Osteoblast (primary cell): Measurements from ENCODE around the gene ARMC9. TPM values are rescaled to one million over a fixed set of nuclear protein-coding genes. Genes with fewer than 3 reads are reported as not detected.

Experiments used
- DNase-seq: peaks from one replicate; pipeline ENCODE4 v3.0.0; 2011; ENCODE audit warnings: low spot score, mixed read lengths; ENCODE audit not compliant: insufficient read length; ENCODE audit errors: missing footprints
- H2AFZ ChIP-seq: 2 replicates; pipeline ENCODE4 v1.6.0; 2011; ENCODE audit warnings: mild to moderate bottlenecking, low read length
- H3K27ac ChIP-seq: 2 replicates; pipeline ENCODE4 v1.5.1; 2011; ENCODE audit warnings: mild to moderate bottlenecking, low read depth, low read length, moderate library complexity
- H3K27me3 ChIP-seq: 2 replicates; pipeline ENCODE4 v1.6.0; 2012; ENCODE audit warnings: mild to moderate bottlenecking, control low read depth, inconsistent platforms, low read length, moderate library complexity; ENCODE audit not compliant: insufficient read depth
- H3K36me3 ChIP-seq: 2 replicates; pipeline ENCODE4 v1.5.1; 2011; ENCODE audit warnings: mild to moderate bottlenecking, low read length, control low read depth, moderate library complexity; ENCODE audit not compliant: insufficient read depth
- H3K4me1 ChIP-seq: 2 replicates; pipeline ENCODE4 v1.5.1; 2011; ENCODE audit warnings: mild to moderate bottlenecking, low read length, control low read depth, moderate library complexity; ENCODE audit not compliant: insufficient read depth
- H3K4me2 ChIP-seq: 2 replicates; pipeline ENCODE4 v1.6.0; 2011; ENCODE audit warnings: mild to moderate bottlenecking, low read length; ENCODE audit not compliant: insufficient read depth
- H3K4me3 ChIP-seq: fragments of 200-600 bp; sonication (generic); 3 replicates; pipeline ENCODE4 v1.5.1; 2012; ENCODE audit warnings: mild to moderate bottlenecking, low read length, inconsistent platforms; ENCODE audit not compliant: insufficient read depth
- H3K79me2 ChIP-seq: 2 replicates; pipeline ENCODE4 v1.6.0; 2012; ENCODE audit warnings: mild to moderate bottlenecking, low read length, control low read depth, inconsistent platforms; ENCODE audit not compliant: insufficient read depth
- H3K9me3 ChIP-seq: 2 replicates; pipeline ENCODE4 v1.5.1; 2011; ENCODE audit warnings: low read depth, low read length, control low read depth
- H4K20me1 ChIP-seq: 2 replicates; pipeline ENCODE4 v1.6.0; 2012; ENCODE audit warnings: mild to moderate bottlenecking, low read length, control low read depth; ENCODE audit not compliant: insufficient read depth
- CTCF ChIP-seq: IDR thresholded peaks from 2 replicates; pipeline ENCODE4 v1.5.1; 2011; ENCODE audit warnings: mild to moderate bottlenecking, low read depth, low read length, moderate library complexity; ENCODE audit errors: extremely low read depth
- total RNA-seq: library from RNA; depleted of rRNA; stranded (reverse); fragments of >200 nt; gene quantifications from 2 replicates; pipeline ENCODE4 v1.2.3, GENCODE V29; 2012

Gene ARMC9
- total RNA-seq, 1 donor, result 221 TPM

DNA sequence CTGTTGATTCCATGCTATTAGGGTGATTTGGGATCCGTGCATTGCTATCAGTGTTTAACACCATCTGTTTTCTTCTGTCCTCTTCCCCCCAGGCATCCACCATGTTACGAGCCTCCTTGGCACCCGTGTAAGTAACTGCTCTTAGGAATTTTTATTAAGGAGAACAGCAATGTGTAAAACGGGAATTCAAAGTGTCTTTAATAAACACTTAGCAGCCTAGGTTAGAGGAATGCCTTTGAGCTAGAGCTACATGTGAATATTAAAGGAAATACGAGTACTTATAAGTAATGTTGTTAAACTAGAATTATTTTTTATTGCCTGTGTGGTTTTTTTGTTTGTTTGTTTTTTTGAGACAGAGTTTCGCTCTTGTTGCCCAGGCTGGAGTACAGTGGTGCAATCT lies 58.1 kb downstream of the ARMC9 start:
- H3K4me1 ChIP-seq, result peaks cover 3% of the 10 kb centered on the region
- H3K27ac ChIP-seq, result no peak overlapping the region
- peaks cover 47% of the 10 kb centered on the region for H3K36me3 ChIP-seq
- no peak overlapping the region for H2AFZ ChIP-seq
- no peak overlapping the region for H3K4me2 ChIP-seq
- no peak for TF ChIP-seq CTCF
- no peak for DNase-seq
- H3K4me3 ChIP-seq, result no peak overlapping the region
- no peaks in the 10 kb centered on the region for H3K9me3 ChIP-seq
- H4K20me1 ChIP-seq, result peaks cover 2% of the 10 kb centered on the region
- no peaks in the 10 kb centered on the region for H3K27me3 ChIP-seq
- H3K79me2 ChIP-seq, result no peaks in the 10 kb centered on the region

- no peak overlapping the region for H3K4me3 ChIP-seq
- TF ChIP-seq CTCF, result no peak
- no peak overlapping the region for H3K27ac ChIP-seq
- H4K20me1 ChIP-seq, result peaks cover 2% of the 10 kb centered on the region
- no peak overlapping the region for H3K4me2 ChIP-seq
- peaks cover 3% of the 10 kb centered on the region for H3K4me1 ChIP-seq
- H3K27me3 ChIP-seq, result no peaks in the 10 kb centered on the region
- H3K79me2 ChIP-seq, result no peaks in the 10 kb centered on the region
- H3K36me3 ChIP-seq, result peaks cover 55% of the 10 kb centered on the region
- H2AFZ ChIP-seq, result no peak overlapping the region
- no peak for DNase-seq
- H3K9me3 ChIP-seq, result no peaks in the 10 kb centered on the region
These were observed 59.3 kb downstream of the ARMC9 start for GRCh38 chr2:231257763-231258162.

GRCh38 chr2:231258701-231259100 lies 60.3 kb downstream of the ARMC9 start:
- no peak for DNase-seq
- TF ChIP-seq CTCF, result no peak
- Histone ChIP-seq H3K27ac (no peak overlapping the region), H3K27me3 (no peaks in the 10 kb centered on the region), H3K4me1 (no peaks in the 10 kb centered on the region), H3K79me2 (no peaks in the 10 kb centered on the region), H3K4me2 (no peak overlapping the region), H3K36me3 (peaks cover 60% of the 10 kb centered on the region), H3K4me3 (no peak overlapping the region), H3K9me3 (no peaks in the 10 kb centered on the region), H4K20me1 (peaks cover 2% of the 10 kb centered on the region), H2AFZ (no peak overlapping the region)

DNA sequence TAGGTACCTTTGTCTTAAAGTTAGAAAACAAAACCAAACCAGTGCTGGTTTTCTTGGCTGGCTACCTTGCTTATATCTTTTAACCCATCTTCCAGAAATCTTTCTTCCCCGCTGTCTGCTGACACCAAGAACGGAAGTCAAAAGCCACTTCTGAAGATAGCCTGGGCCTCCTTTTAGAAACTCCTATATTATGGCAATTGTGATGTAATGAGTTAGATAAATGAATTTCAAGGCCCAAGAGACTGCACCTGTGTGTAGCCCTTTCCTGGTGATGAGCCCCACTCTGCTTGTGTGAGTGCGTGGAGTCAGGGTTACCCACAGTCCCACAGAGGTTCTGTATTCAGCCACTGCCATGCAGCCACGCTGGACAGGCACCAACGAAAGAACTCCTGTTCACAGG lies 60.7 kb downstream of the ARMC9 start:
- DNase-seq, result no peak
- Histone ChIP-seq H3K79me2 (no peaks in the 10 kb centered on the region), H3K4me3 (no peak overlapping the region), H3K4me2 (no peak overlapping the region), H4K20me1 (peaks cover 2% of the 10 kb centered on the region), H3K27ac (no peak overlapping the region), H3K4me1 (no peaks in the 10 kb centered on the region), H2AFZ (no peak overlapping the region), H3K36me3 (peaks cover 56% of the 10 kb centered on the region), H3K9me3 (no peaks in the 10 kb centered on the region), H3K27me3 (no peaks in the 10 kb centered on the region)
- no peak for TF ChIP-seq CTCF
